GM12892 (cell line): ENCODE measurements around the gene ADD2.

ENCODE experiments used
- DNase-seq: peaks from one replicate; pipeline ENCODE4 v3.0.0; 2011; ENCODE audit not compliant: insufficient read length
- FAIRE-seq: peaks from 2 replicates; lab custom pipeline; 2011; peaks lifted over from hg19 to GRCh38; lab: Jason Lieb, UNC
- POLR2A ChIP-seq: IDR thresholded peaks from 2 replicates; pipeline ENCODE4 v1.6.1; 2011; ENCODE audit warnings: low read depth, low read length, control low read depth
- POLR2AphosphoS5 ChIP-seq: IDR thresholded peaks from 2 replicates; pipeline ENCODE4 v1.6.1; 2011; ENCODE audit warnings: low read depth, low read length, control low read depth
- TAF1 ChIP-seq: IDR thresholded peaks from 2 replicates; pipeline ENCODE4 v1.6.1; 2011; ENCODE audit warnings: low read depth, mild to moderate bottlenecking, control low read depth, low read length, borderline replicate concordance

ADD2 gene

GRCh38 chr2:70706026-70706795 lies 61.8 kb downstream of the ADD2 start:
- FAIRE-seq (no peak), DNase-seq (no peak)
- no peak for TF ChIP-seq POLR2A
- no peak for TF ChIP-seq TAF1
- no peak for TF ChIP-seq POLR2AphosphoS5

DNA sequence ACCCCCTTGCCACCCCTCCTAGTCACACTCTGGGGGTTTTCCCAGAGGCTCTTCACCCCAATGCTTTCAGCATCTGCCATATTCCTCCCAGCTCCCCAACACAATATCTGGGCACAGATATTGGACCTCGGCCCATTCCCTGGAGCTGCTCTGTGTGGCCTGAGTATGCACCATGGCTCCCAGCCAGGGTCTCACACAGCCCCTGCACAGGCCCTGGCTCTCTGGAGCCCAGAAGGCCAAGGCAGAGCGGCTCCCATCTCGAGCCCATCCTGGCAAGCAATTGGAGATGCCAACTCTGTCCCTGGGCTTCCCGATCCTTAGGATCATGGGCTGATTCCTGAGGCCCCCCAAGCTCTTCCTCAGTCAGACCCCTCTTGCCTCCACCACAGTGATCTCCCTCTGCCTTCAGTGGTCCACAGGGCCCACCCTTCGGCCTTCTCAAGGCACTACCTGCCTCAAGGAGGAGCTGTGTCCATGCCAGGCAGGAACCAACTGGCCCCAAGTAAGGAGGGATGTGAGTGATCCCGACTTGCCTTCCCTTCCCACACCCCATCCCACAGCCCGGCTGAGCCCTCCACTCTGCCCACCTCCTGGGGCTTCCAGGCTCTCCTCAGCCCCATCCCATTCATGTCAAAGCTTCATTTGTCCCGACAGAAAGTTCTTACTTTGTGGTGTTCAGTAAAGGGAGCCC lies 62.7 kb downstream of the ADD2 start:
- DNase-seq = no peak
- no peak for TF ChIP-seq POLR2AphosphoS5
- TF ChIP-seq TAF1 = no peak
- no peak for TF ChIP-seq POLR2A
- FAIRE-seq = no peak

DNA sequence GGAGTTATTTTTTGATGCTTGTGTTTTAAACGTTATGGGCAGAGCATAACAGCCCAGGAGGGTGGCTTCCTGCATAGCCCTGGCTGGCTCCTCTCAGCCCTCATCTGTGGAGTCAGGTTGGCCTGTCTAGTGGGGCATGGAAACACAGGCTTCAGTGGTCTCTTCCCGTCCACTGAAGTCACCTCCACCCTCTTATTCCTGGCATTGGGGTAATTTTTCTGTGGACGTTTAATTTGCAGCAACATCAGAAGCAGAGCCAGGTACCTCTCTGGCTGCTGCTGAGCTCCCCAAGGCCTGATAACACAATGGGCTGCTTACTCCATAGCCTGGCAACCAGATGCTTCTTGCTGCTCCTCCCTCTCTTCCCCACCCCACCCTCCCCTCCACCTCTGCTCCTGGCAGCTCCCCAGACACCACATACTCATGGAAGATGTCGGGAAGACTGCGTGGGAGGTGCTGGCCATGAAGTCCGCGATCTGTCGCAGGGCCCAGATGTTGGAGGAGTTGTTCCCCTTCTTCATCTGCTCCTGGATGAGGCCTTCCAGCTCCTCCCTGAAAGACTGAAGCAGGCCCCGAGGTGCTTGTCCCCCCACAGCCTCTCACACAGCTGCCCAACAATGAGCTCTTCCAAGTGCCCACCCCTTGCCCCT lies 64.0 kb downstream of the ADD2 start:
- FAIRE-seq = no peak
- no peak for DNase-seq
- no peak for TF ChIP-seq POLR2A
- no peak for TF ChIP-seq POLR2AphosphoS5
- no peak for TF ChIP-seq TAF1

DNA sequence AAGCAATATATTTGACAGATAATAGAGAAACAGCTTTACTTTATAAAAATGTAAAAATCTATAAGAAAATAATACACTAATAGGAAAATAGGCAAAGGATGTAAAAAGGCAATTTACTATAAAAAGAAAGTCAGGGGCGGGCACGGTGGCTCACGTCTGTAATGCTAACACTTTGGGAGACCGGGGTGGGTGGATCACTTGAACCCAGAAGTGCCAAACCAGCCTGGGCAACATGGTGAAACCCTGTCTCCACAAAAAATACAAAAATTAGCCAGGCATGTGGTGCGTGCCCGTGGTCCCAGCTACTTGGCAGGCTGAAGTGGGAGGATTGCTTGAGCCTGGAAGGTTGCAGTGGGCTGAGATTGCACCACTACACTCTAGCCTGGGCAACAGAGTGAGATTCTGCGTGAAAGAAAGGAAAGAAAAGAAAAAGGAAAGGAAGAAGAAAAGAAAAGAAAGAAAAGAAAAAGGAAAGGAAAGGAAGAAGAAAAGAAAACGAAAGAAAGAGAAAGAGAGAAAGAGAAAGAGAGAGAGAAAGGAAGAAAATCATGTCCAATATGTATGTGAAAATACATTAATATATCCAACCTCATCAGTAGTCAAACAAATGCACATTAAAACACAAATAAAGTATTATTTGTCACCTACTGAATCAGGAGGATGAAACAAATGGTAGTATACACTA lies 65.1 kb downstream of the ADD2 start:
- TF ChIP-seq POLR2A (no peak), POLR2AphosphoS5 (no peak), TAF1 (no peak)
- FAIRE-seq = no peak

GRCh38 chr2:70698847-70699246 lies 69.2 kb downstream of the ADD2 start:
- FAIRE-seq = no peak
- DNase-seq = no peak
- no peak for TF ChIP-seq POLR2AphosphoS5
- no peak for TF ChIP-seq POLR2A
- no peak for TF ChIP-seq TAF1

More for the DNA sequence above, 65.1 kb downstream of the ADD2 start:
- no peak for DNase-seq

DNA sequence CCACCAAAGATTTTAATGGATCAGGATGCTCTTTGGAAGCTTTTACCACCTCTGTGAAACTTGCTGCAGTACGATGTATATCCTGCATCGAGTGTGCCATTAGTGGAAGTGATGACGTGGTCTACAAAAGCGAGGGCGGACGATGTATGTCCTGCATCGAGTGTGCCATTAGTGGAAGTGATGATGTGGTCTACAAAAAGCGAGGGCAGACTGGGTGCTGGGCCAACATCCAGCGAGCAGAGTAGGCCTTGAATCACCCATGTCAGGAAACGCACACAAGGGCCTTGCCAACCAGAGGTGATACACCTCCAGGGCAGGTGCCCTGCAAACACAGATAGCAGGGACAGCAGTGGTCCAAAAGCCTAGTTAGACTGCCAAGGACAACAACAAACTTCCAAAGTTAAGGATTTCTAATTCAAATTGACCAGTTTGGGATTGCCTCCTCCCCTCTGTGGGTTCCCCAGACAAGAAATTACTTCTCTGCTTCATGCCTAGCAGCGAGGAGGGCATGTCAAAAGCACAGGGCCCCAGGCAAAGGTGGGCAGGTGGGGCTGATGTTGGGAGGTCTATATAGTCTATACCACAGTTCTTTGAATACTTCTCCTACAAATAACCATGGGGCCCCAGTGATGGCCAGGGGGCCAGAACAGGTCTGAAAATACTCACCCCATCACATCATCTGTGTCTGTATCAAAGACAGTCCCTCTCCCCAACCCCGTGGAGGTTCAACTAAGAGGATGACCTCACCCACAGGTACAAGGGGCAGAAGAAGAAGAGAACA lies 70.2 kb downstream of the ADD2 start:
- FAIRE-seq (no peak), DNase-seq (no peak)
- TF ChIP-seq TAF1 = no peak
- no peak for TF ChIP-seq POLR2A
- no peak for TF ChIP-seq POLR2AphosphoS5

DNA sequence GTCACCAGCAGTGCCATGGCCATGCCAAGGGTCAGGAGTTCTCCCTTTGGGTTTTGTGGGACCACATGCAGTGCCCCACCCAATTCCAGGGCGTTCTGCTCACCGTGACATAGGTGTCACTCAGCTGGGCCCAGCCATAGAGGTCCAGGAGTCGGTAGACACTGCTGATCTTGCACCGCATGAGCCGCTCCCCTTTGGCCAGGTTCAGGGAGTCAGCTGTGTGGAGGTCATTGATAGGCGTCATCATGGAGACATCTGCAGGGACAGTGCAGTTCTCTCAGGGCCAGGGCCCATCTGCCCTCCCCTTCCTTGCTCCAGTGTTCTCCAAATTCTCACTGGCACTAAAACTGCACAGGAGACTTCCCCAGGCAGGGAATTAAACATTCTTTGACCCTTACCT lies 71.9 kb downstream of the ADD2 start:
- DNase-seq (no peak), FAIRE-seq (no peak)
- TF ChIP-seq POLR2A (no peak), POLR2AphosphoS5 (no peak), TAF1 (no peak)

- DNase-seq = no peak
- FAIRE-seq = no peak
- TF ChIP-seq POLR2AphosphoS5 (no peak), TAF1 (no peak), POLR2A (no peak)
These were observed 75.7 kb downstream of the ADD2 start for GRCh38 chr2:70692256-70692655.

DNA sequence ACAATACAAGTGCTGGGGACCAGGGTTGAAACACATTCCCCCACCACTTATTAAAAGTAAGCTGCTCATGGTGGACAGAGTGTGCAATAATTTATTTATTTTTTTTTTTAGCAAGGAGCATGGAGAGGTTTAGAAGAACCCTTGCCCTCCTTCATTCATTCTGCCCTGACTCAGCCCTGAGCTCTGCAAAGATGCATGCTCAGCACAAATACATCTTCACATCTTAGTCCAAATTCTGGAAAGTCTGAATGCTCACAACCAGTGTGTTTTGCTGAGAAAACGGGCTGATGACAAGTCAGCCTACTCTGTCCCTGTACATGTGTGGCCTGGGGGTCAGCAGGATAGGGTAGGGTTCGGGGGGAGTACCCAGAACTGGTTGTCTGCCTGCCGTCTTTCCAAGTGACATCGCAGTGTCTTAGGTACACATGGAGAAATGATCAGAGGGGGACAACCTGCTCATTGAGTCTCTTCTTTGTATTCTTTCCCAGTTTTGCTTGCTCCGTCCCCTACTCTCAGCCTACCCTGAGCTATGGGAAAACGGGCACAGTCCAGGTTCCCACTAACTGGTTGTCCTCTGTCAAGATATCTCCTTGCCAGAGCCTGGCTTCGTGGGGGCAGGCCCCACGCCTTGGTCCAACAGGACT lies 76.4 kb downstream of the ADD2 start:
- TF ChIP-seq POLR2A (no peak), POLR2AphosphoS5 (no peak), TAF1 (no peak)
- DNase-seq = no peak
- no peak for FAIRE-seq

GRCh38 chr2:70690846-70691245 lies 77.2 kb downstream of the ADD2 start:
- no peak for DNase-seq
- TF ChIP-seq POLR2A (no peak), TAF1 (no peak), POLR2AphosphoS5 (no peak)
- FAIRE-seq = no peak
